ENCODE measurements around the gene MYO9B. TPM values are rescaled to one million over a fixed set of nuclear protein-coding genes. Genes with fewer than 3 reads are reported as not detected.

MYO9B gene
- total and polyA plus RNA-seq, 9 of the 15 experiments (the other 6 are each of a cell fraction or from before 2014, with no cell fraction given), result 2.4 to 77.6 (median 23.0) TPM

DNA sequence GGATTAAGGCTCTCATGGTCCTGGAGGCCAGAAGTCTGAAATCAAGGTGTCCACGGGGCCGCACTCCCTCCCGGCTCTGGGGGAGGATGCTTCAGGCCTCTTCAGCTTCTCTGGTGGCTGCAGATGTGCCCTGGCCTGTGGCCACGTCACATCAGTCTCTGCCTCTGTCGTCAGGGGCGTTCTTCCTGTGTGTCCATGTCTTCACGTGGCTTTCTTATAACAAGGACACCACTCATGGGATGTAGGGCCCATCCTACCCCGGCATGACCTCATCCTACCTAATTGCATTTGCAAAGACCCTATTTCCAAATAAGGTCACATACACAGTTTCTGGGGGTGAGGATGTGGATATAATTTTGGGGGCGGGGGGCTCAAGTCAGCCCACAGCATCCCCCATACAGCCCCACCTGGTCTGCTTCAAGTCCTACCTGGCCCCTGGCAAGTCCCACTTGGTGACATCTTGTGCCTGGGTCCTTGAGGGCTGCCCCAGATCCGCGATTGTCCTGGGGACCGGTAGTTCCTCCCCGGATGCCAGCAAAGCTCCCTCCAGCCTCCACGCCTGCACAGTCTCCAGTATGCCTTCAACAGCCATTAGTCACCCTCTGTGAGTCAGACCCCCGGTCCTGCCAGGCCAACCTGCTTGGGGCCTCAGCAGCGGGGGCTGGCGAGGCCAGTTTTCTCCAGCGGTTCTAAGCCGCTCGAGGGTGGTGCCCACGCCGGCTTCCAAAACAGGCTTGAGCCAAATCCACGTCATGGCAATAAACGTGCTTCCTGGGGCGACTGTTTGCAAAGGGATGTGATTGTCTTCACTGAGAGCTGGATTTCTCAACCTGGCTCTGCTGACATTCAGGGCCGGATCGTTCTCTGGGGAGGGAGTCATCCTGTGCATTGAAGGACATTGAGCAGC is 32.2 kb downstream of the MYO9B start (continued):
- no peak for TF ChIP-seq JUNB (CRISPR knock-in tag; conservative IDR thresholded peaks at IDR 0.05)

DNA sequence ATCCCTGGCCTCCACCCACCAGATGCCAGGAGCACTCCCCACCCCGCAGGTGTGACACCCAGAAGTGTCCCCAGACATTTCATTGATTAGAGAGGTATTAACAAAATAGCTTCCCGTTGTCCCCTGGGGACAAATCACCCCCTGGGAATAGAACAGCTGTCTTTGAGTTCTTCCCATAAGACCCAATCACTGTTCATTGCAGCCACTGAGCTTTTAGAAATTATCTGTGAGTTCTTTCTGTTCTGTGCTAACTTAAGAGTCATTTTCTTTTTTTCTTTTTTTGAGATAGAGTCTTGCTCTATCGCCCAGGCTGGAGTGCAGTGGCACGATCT is 32.8 kb downstream of the MYO9B start:
- CTCF ChIA-PET (ENCODE audit: low intra/inter-chr PET ratio), result no interaction called here
- BruUV-seq (replicated peaks), result no TSS peak

More for the DNA sequence above, 32.8 kb downstream of the MYO9B start:
- H3K4me2 ChIP-seq (ENCODE audit: insufficient read depth, low read length), result no peak overlapping the region
- no peak overlapping the region for H3K9ac ChIP-seq (ENCODE audit: insufficient read depth in 1 of 2, low read depth in 2 of 2, low read length in 2 of 2)
- intact Hi-C loops (cut with micrococcal nuclease), result no loop called here
- H3K9me3 ChIP-seq (replicated peaks; ENCODE audit: control insufficient read depth, insufficient read depth, low read depth, low read length), result no peaks in the 10 kb centered on the region
- peaks cover 25% of the 10 kb centered on the region for H4K20me1 ChIP-seq (replicated peaks; ENCODE audit: control insufficient read depth, insufficient read depth, low read length)
- POLR2A ChIA-PET, result interaction anchor here (0.6 to 1.1 kb wide), 2 partner anchors 10 to 20 kb away, joined by 3 to 7 read pairs; no protein-coding TSS in a partner anchor
- no peaks in the 10 kb centered on the region for H3K27me3 ChIP-seq (ENCODE audit: control insufficient read depth in 2 of 2, insufficient read depth in 2 of 2, low read length in 2 of 2)
- peaks cover 57% of the 10 kb centered on the region; the same call in 2 of the 3 replicates for H3K36me3 ChIP-seq (ENCODE audit: control insufficient read depth, insufficient read depth, low read length)
- H3K9me1 ChIP-seq (ENCODE audit: control insufficient read depth, insufficient read depth, low read length), result no peaks in the 10 kb centered on the region
- H3K27ac ChIP-seq (ENCODE audit: extremely low read depth, low read depth, low read length), result no peak overlapping the region
- no peak for ATAC-seq
- TF ChIP-seq, protein P1, sequence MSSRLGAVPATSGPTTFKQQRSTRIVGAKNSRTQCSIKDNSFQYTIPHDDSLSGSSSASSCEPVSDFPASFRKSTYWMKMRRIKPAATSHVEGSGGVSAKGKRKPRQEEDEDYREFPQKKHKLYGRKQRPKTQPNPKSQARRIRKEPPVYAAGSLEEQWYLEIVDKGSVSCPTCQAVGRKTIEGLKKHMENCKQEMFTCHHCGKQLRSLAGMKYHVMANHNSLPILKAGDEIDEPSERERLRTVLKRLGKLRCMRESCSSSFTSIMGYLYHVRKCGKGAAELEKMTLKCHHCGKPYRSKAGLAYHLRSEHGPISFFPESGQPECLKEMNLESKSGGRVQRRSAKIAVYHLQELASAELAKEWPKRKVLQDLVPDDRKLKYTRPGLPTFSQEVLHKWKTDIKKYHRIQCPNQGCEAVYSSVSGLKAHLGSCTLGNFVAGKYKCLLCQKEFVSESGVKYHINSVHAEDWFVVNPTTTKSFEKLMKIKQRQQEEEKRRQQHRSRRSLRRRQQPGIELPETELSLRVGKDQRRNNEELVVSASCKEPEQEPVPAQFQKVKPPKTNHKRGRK (tag; IDR thresholded peaks at IDR 0.05), result no peak
- TF ChIP-seq, protein P2, sequence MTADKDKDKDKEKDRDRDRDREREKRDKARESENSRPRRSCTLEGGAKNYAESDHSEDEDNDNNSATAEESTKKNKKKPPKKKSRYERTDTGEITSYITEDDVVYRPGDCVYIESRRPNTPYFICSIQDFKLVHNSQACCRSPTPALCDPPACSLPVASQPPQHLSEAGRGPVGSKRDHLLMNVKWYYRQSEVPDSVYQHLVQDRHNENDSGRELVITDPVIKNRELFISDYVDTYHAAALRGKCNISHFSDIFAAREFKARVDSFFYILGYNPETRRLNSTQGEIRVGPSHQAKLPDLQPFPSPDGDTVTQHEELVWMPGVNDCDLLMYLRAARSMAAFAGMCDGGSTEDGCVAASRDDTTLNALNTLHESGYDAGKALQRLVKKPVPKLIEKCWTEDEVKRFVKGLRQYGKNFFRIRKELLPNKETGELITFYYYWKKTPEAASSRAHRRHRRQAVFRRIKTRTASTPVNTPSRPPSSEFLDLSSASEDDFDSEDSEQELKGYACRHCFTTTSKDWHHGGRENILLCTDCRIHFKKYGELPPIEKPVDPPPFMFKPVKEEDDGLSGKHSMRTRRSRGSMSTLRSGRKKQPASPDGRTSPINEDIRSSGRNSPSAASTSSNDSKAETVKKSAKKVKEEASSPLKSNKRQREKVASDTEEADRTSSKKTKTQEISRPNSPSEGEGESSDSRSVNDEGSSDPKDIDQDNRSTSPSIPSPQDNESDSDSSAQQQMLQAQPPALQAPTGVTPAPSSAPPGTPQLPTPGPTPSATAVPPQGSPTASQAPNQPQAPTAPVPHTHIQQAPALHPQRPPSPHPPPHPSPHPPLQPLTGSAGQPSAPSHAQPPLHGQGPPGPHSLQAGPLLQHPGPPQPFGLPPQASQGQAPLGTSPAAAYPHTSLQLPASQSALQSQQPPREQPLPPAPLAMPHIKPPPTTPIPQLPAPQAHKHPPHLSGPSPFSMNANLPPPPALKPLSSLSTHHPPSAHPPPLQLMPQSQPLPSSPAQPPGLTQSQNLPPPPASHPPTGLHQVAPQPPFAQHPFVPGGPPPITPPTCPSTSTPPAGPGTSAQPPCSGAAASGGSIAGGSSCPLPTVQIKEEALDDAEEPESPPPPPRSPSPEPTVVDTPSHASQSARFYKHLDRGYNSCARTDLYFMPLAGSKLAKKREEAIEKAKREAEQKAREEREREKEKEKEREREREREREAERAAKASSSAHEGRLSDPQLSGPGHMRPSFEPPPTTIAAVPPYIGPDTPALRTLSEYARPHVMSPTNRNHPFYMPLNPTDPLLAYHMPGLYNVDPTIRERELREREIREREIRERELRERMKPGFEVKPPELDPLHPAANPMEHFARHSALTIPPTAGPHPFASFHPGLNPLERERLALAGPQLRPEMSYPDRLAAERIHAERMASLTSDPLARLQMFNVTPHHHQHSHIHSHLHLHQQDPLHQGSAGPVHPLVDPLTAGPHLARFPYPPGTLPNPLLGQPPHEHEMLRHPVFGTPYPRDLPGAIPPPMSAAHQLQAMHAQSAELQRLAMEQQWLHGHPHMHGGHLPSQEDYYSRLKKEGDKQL (CRISPR knock-in tag; IDR thresholded peaks at IDR 0.05; ENCODE audit: borderline replicate concordance), result no peak
- no peak for TF ChIP-seq ZNF707 (CRISPR knock-in tag; conservative IDR thresholded peaks at IDR 0.05)
- H3K4me3 ChIP-seq, result no peak overlapping the region
- in situ Hi-C loops (cut with MboI), result no loop called here
- no peak overlapping the region for H2AFZ ChIP-seq (ENCODE audit: low read depth, low read length)
- no peak for FAIRE-seq
- H3K79me2 ChIP-seq (ENCODE audit: control insufficient read depth, insufficient read depth, low read length), result peaks cover 17% of the 10 kb centered on the region
- DNase-seq (ENCODE audit: extremely low read depth in 1 of 4, low spot score in 3 of 4), result no peak
- 91% methylated on average over 4 of the region's 4 CpGs for WGBS (ENCODE audit: insufficient coverage, low coverage, missing lambda C conversion rate)
- H3K4me1 ChIP-seq (replicated peaks in 1 of 2; ENCODE audit: control insufficient read depth in 2 of 2, insufficient read depth in 2 of 2, low read length in 2 of 2), result peaks cover 0 to 24% of the 10 kb centered on the region in 2 experiments; a peak in 2 of 5 replicates
